Esophagus muscularis mucosa (tissue), 4 donors: Measurements from ENCODE around the gene SPHKAP. TPM values are rescaled to one million over a fixed set of nuclear protein-coding genes. Genes with fewer than 3 reads are reported as not detected.

Experiments
- DNase-seq: peaks from one replicate; pipeline ENCODE4 v3.0.0-alpha.2; 2017; ENCODE audit errors: extremely low spot score
- H3K27ac ChIP-seq, 4 donors: fragments of 200-600 bp; sonication (generic); replicated peaks in 1 of 4; 1 replicate in 3 of 4; 2 replicates in 1 of 4; pipeline ENCODE4 v1.5.1; 2016 to 2019; ENCODE audit warnings: mild to moderate bottlenecking in 1 of 4
- H3K27me3 ChIP-seq, 4 donors: fragments of 200-600 bp; sonication (generic); one replicate each; pipeline versions ENCODE4 v1.5.1 to v1.6.0; 2016 to 2019
- H3K36me3 ChIP-seq, 4 donors: fragments of 200-600 bp; sonication (generic); one replicate each; pipeline ENCODE4 v1.5.1; 2016 to 2019
- H3K4me1 ChIP-seq, 4 donors: fragments of 200-600 bp; sonication (generic); one replicate each; pipeline ENCODE4 v1.5.1; 2016 to 2019
- H3K4me3 ChIP-seq, 4 donors: fragments of 200-600 bp; sonication (generic); 1 replicate in 2 of 4; 2 replicates in 2 of 4; pipeline ENCODE4 v1.5.1; 2016 to 2019; ENCODE audit warnings: mild to moderate bottlenecking in 4 of 4, moderate library complexity in 1 of 4
- H3K9me3 ChIP-seq, 4 donors: fragments of 200-600 bp; sonication (generic); 1 replicate in 3 of 4; 2 replicates in 1 of 4; pipeline ENCODE4 v1.5.1; 2016 to 2019
- CTCF ChIP-seq, 3 experiments: fragments of 200-600 bp in 2 of 3; fragments of 450-650 bp in 1 of 3; sonication (generic) in 2 of 3; IDR thresholded peaks; one replicate each; pipeline ENCODE4 v1.5.1; 2017 to 2019; ENCODE audit warnings: antibody characterized with exemption in 3 of 3, mild to moderate bottlenecking in 2 of 3, moderate library complexity in 1 of 3
- EP300 ChIP-seq: sonication (generic); formaldehyde crosslinking; IDR thresholded peaks from one replicate; pipeline ENCODE4 v1.6.1; 2017; ENCODE audit warnings: antibody characterized with exemption
- POLR2A ChIP-seq: fragments of 450-650 bp; IDR thresholded peaks from one replicate; pipeline ENCODE4 v1.6.1; 2017; ENCODE audit warnings: antibody characterized with exemption, moderate library complexity, mild to moderate bottlenecking, low read depth
- POLR2AphosphoS5 ChIP-seq, 2 donors: sonication (generic); formaldehyde crosslinking; IDR thresholded peaks; one replicate each; pipeline ENCODE4 v1.6.1; 2017; ENCODE audit warnings: antibody characterized with exemption in 2 of 2
- WGBS: methylation state at CpG from one replicate; pipeline ENCODE4 v1.1.5; 2018; 5-methylcytosine and 5-hydroxymethylcytosine counted together
- intact Hi-C: fragments of 100-400 bp; cut with DNase I; formaldehyde crosslinking; loops from one replicate; pipeline ENCODE4 v1.15.1; 2023
- total RNA-seq, 4 donors: library from RNA; depleted of rRNA; stranded (reverse); fragments of >200 nt; gene quantifications; one replicate each; pipeline versions ENCODE4 v1.1.0 to v1.2.1, GENCODE V29; 2016

The SPHKAP gene
- total RNA-seq, 4 donors from 2014 or later, result 0.40 to 0.83 (median 0.47) TPM

GRCh38 chr2:228016402-228016801 is 165.1 kb downstream of the SPHKAP start:
- Histone ChIP-seq H3K9me3 (no peaks in the 10 kb centered on the region), H3K27me3 (no peaks in the 10 kb centered on the region), H3K4me3 (no peak overlapping the region), H3K36me3 (peaks cover 0 to 18% (median 0%) of the 10 kb centered on the region in 4 donors), H3K27ac (no peak overlapping the region), H3K4me1 (no peaks in the 10 kb centered on the region)
- no peak for TF ChIP-seq CTCF (IDR thresholded peaks at IDR 0.05)
- no peak for TF ChIP-seq EP300
- TF ChIP-seq POLR2AphosphoS5 (IDR thresholded peaks at IDR 0.05), result no peak
- TF ChIP-seq POLR2A, result no peak
- WGBS, result 51% methylated on average over 10 of the region's 10 CpGs
- intact Hi-C loops, result no loop called here
- DNase-seq, result no peak

GRCh38 chr2:228015741-228016140 is 165.7 kb downstream of the SPHKAP start:
- Histone ChIP-seq H3K4me3 (no peak overlapping the region), H3K27ac (no peak overlapping the region), H3K36me3 (peaks cover 0 to 13% (median 0%) of the 10 kb centered on the region in 4 donors), H3K4me1 (no peaks in the 10 kb centered on the region), H3K9me3 (no peaks in the 10 kb centered on the region), H3K27me3 (no peaks in the 10 kb centered on the region)
- WGBS, result 89% methylated on average over 1 of the region's 1 CpG
- intact Hi-C loops, result no loop called here
- DNase-seq, result no peak
- TF ChIP-seq EP300 (no peak), POLR2A (no peak), CTCF (IDR thresholded peaks at IDR 0.05) (no peak), POLR2AphosphoS5 (IDR thresholded peaks at IDR 0.05) (no peak)

GRCh38 chr2:227996366-227996765 is 185.1 kb downstream of the SPHKAP start:
- Histone ChIP-seq H3K4me1 (no peaks in the 10 kb centered on the region), H3K27me3 (no peaks in the 10 kb centered on the region), H3K9me3 (no peaks in the 10 kb centered on the region), H3K4me3 (no peak overlapping the region), H3K27ac (no peak overlapping the region), H3K36me3 (no peaks in the 10 kb centered on the region)
- 36% methylated on average over 3 of the region's 3 CpGs for WGBS
- DNase-seq, result no peak
- TF ChIP-seq CTCF (IDR thresholded peaks at IDR 0.05), result no peak
- TF ChIP-seq POLR2AphosphoS5 (IDR thresholded peaks at IDR 0.05), result no peak
- TF ChIP-seq POLR2A, result no peak
- no peak for TF ChIP-seq EP300
- intact Hi-C loops, result no loop called here

GRCh38 chr2:227990937-227991336 is 190.6 kb downstream of the SPHKAP start:
- DNase-seq, result no peak
- intact Hi-C loops, result no loop called here
- no peak overlapping the region for H3K4me3 ChIP-seq
- no peak overlapping the region for H3K27ac ChIP-seq
- H3K4me1 ChIP-seq, result no peaks in the 10 kb centered on the region
- no peaks in the 10 kb centered on the region for H3K36me3 ChIP-seq
- H3K27me3 ChIP-seq, result no peaks in the 10 kb centered on the region
- TF ChIP-seq EP300, result no peak
- TF ChIP-seq POLR2A, result no peak
- no peak for TF ChIP-seq POLR2AphosphoS5 (IDR thresholded peaks at IDR 0.05)
- no peak for TF ChIP-seq CTCF (IDR thresholded peaks at IDR 0.05)
- WGBS, result 71% methylated on average over 4 of the region's 4 CpGs
- H3K9me3 ChIP-seq, result no peaks in the 10 kb centered on the region

GRCh38 chr2:227973241-227973640 is 208.2 kb downstream of the SPHKAP start:
- Histone ChIP-seq H3K9me3 (no peaks in the 10 kb centered on the region), H3K4me3 (no peak overlapping the region), H3K27me3 (no peaks in the 10 kb centered on the region), H3K4me1 (no peaks in the 10 kb centered on the region), H3K27ac (no peak overlapping the region), H3K36me3 (no peaks in the 10 kb centered on the region)
- TF ChIP-seq EP300, result no peak
- TF ChIP-seq CTCF (IDR thresholded peaks at IDR 0.05), result no peak
- no peak for TF ChIP-seq POLR2A
- TF ChIP-seq POLR2AphosphoS5 (IDR thresholded peaks at IDR 0.05), result no peak
- intact Hi-C loops, result no loop called here
- DNase-seq, result no peak
- 60% methylated on average over 3 of the region's 3 CpGs for WGBS
